B cell (primary cell): ENCODE results near the gene MRPL14. TPM values are rescaled to one million over a fixed set of nuclear protein-coding genes. Genes with fewer than 3 reads are reported as not detected.

Source experiments
- ATAC-seq: fragments of 200-7000 bp; cut with Tn5 transposase; one replicate; pipeline ENCODE4 v1.10.0; 2021; ENCODE audit warnings: low read depth, mild to moderate bottlenecking, moderate number of reproducible peaks, moderate library complexity
- CTCF ChIA-PET: fragments of 350-600 bp; sonication (Branson Sonifier 250); formaldehyde crosslinking; loops from one replicate; lab custom pipeline; 2021; ENCODE audit warnings: antibody characterized with exemption, inconsistent platforms; lab: Charles Lee
- POLR2A ChIA-PET: fragments of 350-600 bp; sonication (Branson Sonifier 250); formaldehyde crosslinking; loops from one replicate; lab custom pipeline; 2021; ENCODE audit warnings: antibody characterized with exemption; lab: Charles Lee
- DNase-seq: peaks from one replicate; pipeline ENCODE4 v3.0.0; 2013
- H2AFZ ChIP-seq: 2 replicates; pipeline ENCODE4 v1.6.1; 2012; ENCODE audit warnings: mild to moderate bottlenecking, low read depth, low read length; ENCODE audit not compliant: insufficient read depth, poor library complexity, severe bottlenecking
- H3K27ac ChIP-seq, 2 donors: 1 replicate in 1 of 2; 2 replicates in 1 of 2; pipeline ENCODE4 v1.5.1; 2012 to 2013; ENCODE audit warnings: low read length in 2 of 2, mild to moderate bottlenecking in 2 of 2, moderate library complexity in 1 of 2
- H3K27me3 ChIP-seq, 4 experiments: fragments of 200-600 bp in 1 of 4; sonication (generic) in 1 of 4; replicated peaks in 1 of 4; 1 replicate in 2 of 4; 2 replicates in 2 of 4; pipeline versions ENCODE4 v1.6.1 to v1.7.0; 2013 to 2016; ENCODE audit warnings: low read length in 3 of 4, mild to moderate bottlenecking in 2 of 4, mixed read lengths in 1 of 4, moderate library complexity in 1 of 4; ENCODE audit not compliant: insufficient read depth in 4 of 4, control insufficient read depth in 3 of 4; ENCODE audit errors: control extremely low read depth in 1 of 4
- H3K36me3 ChIP-seq, 2 experiments: replicated peaks in 1 of 2; 1 replicate in 1 of 2; 2 replicates in 1 of 2; pipeline versions ENCODE4 v1.6.1 to v1.7.1; 2013; ENCODE audit warnings: low read length in 1 of 2; ENCODE audit not compliant: insufficient read depth in 2 of 2, control insufficient read depth in 1 of 2; ENCODE audit errors: control extremely low read depth in 1 of 2, extremely low read depth in 1 of 2
- H3K4me1 ChIP-seq, 2 donors: fragments of 200-600 bp in 1 of 2; sonication (generic) in 1 of 2; 1 replicate in 1 of 2; 2 replicates in 1 of 2; pipeline versions ENCODE4 v1.5.1 to v1.6.1; 2013 to 2017; ENCODE audit warnings: low read length in 2 of 2; ENCODE audit not compliant: control insufficient read depth in 2 of 2, insufficient read depth in 2 of 2
- H3K4me2 ChIP-seq: replicated peaks from 2 replicates; pipeline ENCODE3; 2012; ENCODE audit warnings: mild to moderate bottlenecking, low read depth, low read length; ENCODE audit not compliant: poor library complexity, severe bottlenecking
- H3K4me3 ChIP-seq, 5 experiments: fragments of 200-600 bp in 1 of 5; sonication (generic) in 1 of 5; 1 replicate in 3 of 5; 2 replicates in 2 of 5; pipeline versions ENCODE4 v1.5.1 to v1.7.0; 2011 to 2016; ENCODE audit warnings: low read length in 4 of 5, mild to moderate bottlenecking in 4 of 5, low read depth in 2 of 5, control low read depth in 1 of 5, moderate library complexity in 1 of 5; ENCODE audit not compliant: insufficient read depth in 1 of 5; ENCODE audit errors: control extremely low read depth in 1 of 5, extremely low read depth in 1 of 5
- H3K79me2 ChIP-seq: fragments of 200-600 bp; sonication (generic); one replicate; pipeline ENCODE4 v1.6.0; 2016; ENCODE audit warnings: low read length; ENCODE audit not compliant: control insufficient read depth, insufficient read depth
- H3K9ac ChIP-seq: fragments of 200-600 bp; sonication (generic); 2 replicates; pipeline ENCODE4 v1.6.1; 2017; ENCODE audit warnings: mild to moderate bottlenecking, low read length, moderate library complexity
- H3K9me3 ChIP-seq, 3 donors: one replicate each; pipeline versions ENCODE4 v1.6.1 to v1.7.1; 2013; ENCODE audit warnings: low read length in 2 of 3; ENCODE audit not compliant: control insufficient read depth in 2 of 3, insufficient read depth in 1 of 3; ENCODE audit errors: control extremely low read depth in 1 of 3
- H4K20me1 ChIP-seq: 2 replicates; pipeline ENCODE4 v1.6.0; 2012; ENCODE audit warnings: mild to moderate bottlenecking, low read length; ENCODE audit not compliant: insufficient read depth, control insufficient read depth, poor library complexity, severe bottlenecking
- H3K27ac Mint-ChIP-seq: one replicate; pipeline ENCODE4 v1.8.0; 2021; ENCODE audit warnings: mixed read lengths
- H3K27me3 Mint-ChIP-seq: one replicate; pipeline ENCODE4 v1.8.0; 2021; ENCODE audit warnings: mixed read lengths
- H3K4me1 Mint-ChIP-seq: one replicate; pipeline ENCODE4 v1.8.0; 2021; ENCODE audit warnings: mixed read lengths
- H3K4me3 Mint-ChIP-seq: one replicate; pipeline ENCODE4 v1.8.0; 2021; ENCODE audit warnings: mixed read lengths
- H3K9me3 Mint-ChIP-seq: one replicate; pipeline ENCODE4 v1.8.0; 2022; ENCODE audit warnings: mixed read lengths; ENCODE audit not compliant: insufficient read depth
- CTCF ChIP-seq: fragments of 200-600 bp; IDR thresholded peaks from one replicate; pipeline ENCODE4 v1.8.0; 2022; ENCODE audit warnings: antibody characterized with exemption, mild to moderate bottlenecking
- EZH2 ChIP-seq: IDR thresholded peaks from 2 replicates; pipeline ENCODE4 v1.6.1; 2012; ENCODE audit warnings: borderline replicate concordance, low read depth, mild to moderate bottlenecking, moderate library complexity, low read length; ENCODE audit not compliant: insufficient read depth, poor library complexity, severe bottlenecking
- WGBS: methylation state at CpG from one replicate; pipeline ENCODE4 v1.1.5; 2013; ENCODE audit warnings: missing lambda C conversion rate; ENCODE audit not compliant: insufficient coverage; 5-methylcytosine and 5-hydroxymethylcytosine counted together
- intact Hi-C: fragments of 100-400 bp; cut with micrococcal nuclease; formaldehyde crosslinking; loops from one replicate; pipeline ENCODE4 v1.10.0; 2022
- polyA plus RNA-seq: library from polyadenylated mRNA; depleted of rRNA; stranded (reverse); fragments of >200 nt; gene quantifications from 2 replicates; pipeline ENCODE4 v1.2.3, GENCODE V29; 2012
- total RNA-seq, 2 donors: library from RNA; stranded (reverse); fragments of 120-200 nt in 1 of 2; gene quantifications; 1 replicate in 1 of 2; 2 replicates in 1 of 2; pipeline versions ENCODE4 v1.2.3 to v1.2.4, GENCODE V29; 2013 to 2022

MRPL14 gene
- total and polyA plus RNA-seq, 2 donors (not counting 1 experiment from before 2014, with no cell fraction given) = 16.7 to 23.5 TPM

GRCh38 chr6:44080561-44081521, 46.4 kb downstream of the MRPL14 start:
- Mint-ChIP-seq H3K27me3 (peaks cover 17% of the 10 kb centered on the region), H3K4me3 (no peak overlapping the region), H3K27ac (no peak overlapping the region), H3K9me3 (no peaks in the 10 kb centered on the region), H3K4me1 (no peaks in the 10 kb centered on the region)
- Histone ChIP-seq H3K27ac (no peak overlapping the region), H3K4me1 (peaks cover 4 to 7% of the 10 kb centered on the region in 2 donors), H3K4me2 (no peak overlapping the region), H3K36me3 (no peaks in the 10 kb centered on the region), H3K9me3 (peaks cover 0 to 3% (median 0%) of the 10 kb centered on the region in 3 donors), H3K27me3 (peaks cover 0 to 16% (median 4%) of the 10 kb centered on the region in 4 experiments), H3K79me2 (no peaks in the 10 kb centered on the region), H3K4me3 (no peak overlapping the region), H4K20me1 (no peaks in the 10 kb centered on the region), H2AFZ (no peak overlapping the region), H3K9ac (no peak overlapping the region)
- WGBS = 71% methylated on average over 11 of the region's 11 CpGs
- intact Hi-C loops = no loop called here
- ChIA-PET POLR2A (no interaction called here), CTCF (interaction anchor here (0.9 to 9.1 kb wide), 12 partner anchors 9 to 574 kb away, joined by 3 to 128 read pairs (median 10); partner anchors contain the start of gene VEGFA)
- TF ChIP-seq CTCF = no peak
- TF ChIP-seq EZH2 = no peak
- no peak for DNase-seq
- ATAC-seq = no peak

GRCh38 chr6:44079672-44080071, 47.6 kb downstream of the MRPL14 start:
- Histone ChIP-seq H2AFZ (no peak overlapping the region), H3K27me3 (peaks cover 0 to 28% (median 9%) of the 10 kb centered on the region in 4 experiments), H3K36me3 (no peaks in the 10 kb centered on the region), H3K27ac (no peak overlapping the region), H3K79me2 (no peaks in the 10 kb centered on the region), H3K9ac (no peak overlapping the region), H3K9me3 (peaks cover 0 to 3% (median 0%) of the 10 kb centered on the region in 3 donors), H3K4me3 (no peak overlapping the region), H3K4me2 (no peak overlapping the region), H4K20me1 (no peaks in the 10 kb centered on the region), H3K4me1 (peaks cover 4 to 8% of the 10 kb centered on the region in 2 donors)
- ChIA-PET POLR2A (no interaction called here), CTCF (interaction anchor here (1.0 to 9.1 kb wide), 28 partner anchors 10 to 497 kb away, joined by 3 to 128 read pairs (median 6); partner anchors contain the start of gene VEGFA)
- Mint-ChIP-seq H3K4me1 (peaks cover under 1% of the 10 kb centered on the region), H3K27me3 (peaks cover 19% of the 10 kb centered on the region), H3K4me3 (no peak overlapping the region), H3K27ac (no peak overlapping the region), H3K9me3 (no peaks in the 10 kb centered on the region)
- no peak for DNase-seq
- no peak for ATAC-seq
- WGBS = 90% methylated on average over 3 of the region's 3 CpGs
- TF ChIP-seq CTCF (no peak), EZH2 (no peak)
- intact Hi-C loops = loop anchor here (1.0 kb wide), 5 partner anchors 305 to 471 kb away; no protein-coding TSS in a partner anchor
